Measurements from ENCODE around the gene PIP5K1B.

Gene PIP5K1B

GRCh38 chr9:68919661-68920060 lies 214.6 kb downstream of the PIP5K1B start:
- DNase-seq (ENCODE audit: low spot score): no peak

GRCh38 chr9:68920921-68921320 lies 215.9 kb downstream of the PIP5K1B start:
- TF ChIP-seq CTCF (IDR thresholded peaks at IDR 0.05; ENCODE audit: extremely low read depth, missing control alignments): no peak
- no peak for DNase-seq (ENCODE audit: low spot score)

More at GRCh38 chr9:68919661-68920060, 214.6 kb downstream of the PIP5K1B start:
- no peak for TF ChIP-seq CTCF (IDR thresholded peaks at IDR 0.05; ENCODE audit: extremely low read depth, missing control alignments)

- no peak for DNase-seq (ENCODE audit: low spot score)
- no peak for TF ChIP-seq CTCF (IDR thresholded peaks at IDR 0.05; ENCODE audit: extremely low read depth, missing control alignments)
These were observed 218.4 kb downstream of the PIP5K1B start for GRCh38 chr9:68923480-68923879.

- no peak for TF ChIP-seq CTCF (IDR thresholded peaks at IDR 0.05; ENCODE audit: extremely low read depth, missing control alignments)
These were observed 220.1 kb downstream of the PIP5K1B start for GRCh38 chr9:68925175-68925574.

GRCh38 chr9:68927165-68927564 lies 222.1 kb downstream of the PIP5K1B start:
- no peak for TF ChIP-seq CTCF (IDR thresholded peaks at IDR 0.05; ENCODE audit: extremely low read depth, missing control alignments)
- no peak for DNase-seq (ENCODE audit: low spot score)

More at GRCh38 chr9:68925175-68925574, 220.1 kb downstream of the PIP5K1B start:
- DNase-seq (ENCODE audit: low spot score): no peak

- no peak for TF ChIP-seq CTCF (IDR thresholded peaks at IDR 0.05; ENCODE audit: extremely low read depth, missing control alignments)
- no peak for DNase-seq (ENCODE audit: low spot score)
These were observed 226.8 kb downstream of the PIP5K1B start for GRCh38 chr9:68931821-68932220.

GRCh38 chr9:68932458-68932857 lies 227.4 kb downstream of the PIP5K1B start:
- no peak for DNase-seq (ENCODE audit: low spot score)
- TF ChIP-seq CTCF (IDR thresholded peaks at IDR 0.05; ENCODE audit: extremely low read depth, missing control alignments): no peak
